HG03571 (cell line): ENCODE measurements around the gene DGKE.

Source experiments
- ATAC-seq: cut with Tn5 transposase; IDR thresholded peaks from one replicate; pipeline ENCODE4 v1.9.1; 2021; ENCODE audit not compliant: unreplicated experiment

The DGKE gene

DNA sequence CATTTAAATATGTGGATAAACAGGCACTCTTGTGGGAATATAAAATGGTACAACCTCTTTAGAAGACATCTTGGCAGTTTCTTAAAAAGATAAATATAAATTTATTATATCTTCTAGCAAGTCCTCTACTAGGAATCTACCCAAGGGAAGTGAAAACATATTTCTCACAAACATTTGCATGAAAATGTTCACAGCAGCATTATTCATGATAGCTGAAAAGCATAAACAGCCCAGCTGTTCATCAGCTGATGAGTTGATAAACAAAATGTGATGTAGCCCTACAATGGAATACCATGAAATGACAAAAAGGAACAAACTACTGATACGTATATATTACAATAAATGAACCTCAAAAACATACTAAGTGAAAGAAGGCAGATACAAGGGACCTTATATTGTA is 12.0 kb downstream of the DGKE start:
- no peak for ATAC-seq

DNA sequence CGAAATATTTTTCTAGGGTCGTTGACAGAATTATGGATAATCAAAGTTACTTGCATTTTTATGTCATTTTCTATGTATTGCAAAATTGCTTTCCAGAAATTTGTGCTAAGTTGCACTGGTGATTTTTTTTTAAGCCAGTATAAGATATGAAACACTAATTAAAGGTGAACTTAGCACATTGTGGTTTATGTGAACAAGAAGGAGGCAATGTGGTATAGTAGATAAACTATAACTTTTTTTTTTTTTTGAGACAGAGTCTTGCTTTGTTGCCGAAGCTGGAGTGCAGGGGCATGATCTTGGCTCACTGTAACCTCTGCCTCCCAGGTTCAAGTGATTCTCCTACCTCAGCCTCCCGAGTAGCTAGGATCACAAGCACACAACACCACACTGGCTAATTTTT is 13.2 kb downstream of the DGKE start:
- no peak for ATAC-seq

DNA sequence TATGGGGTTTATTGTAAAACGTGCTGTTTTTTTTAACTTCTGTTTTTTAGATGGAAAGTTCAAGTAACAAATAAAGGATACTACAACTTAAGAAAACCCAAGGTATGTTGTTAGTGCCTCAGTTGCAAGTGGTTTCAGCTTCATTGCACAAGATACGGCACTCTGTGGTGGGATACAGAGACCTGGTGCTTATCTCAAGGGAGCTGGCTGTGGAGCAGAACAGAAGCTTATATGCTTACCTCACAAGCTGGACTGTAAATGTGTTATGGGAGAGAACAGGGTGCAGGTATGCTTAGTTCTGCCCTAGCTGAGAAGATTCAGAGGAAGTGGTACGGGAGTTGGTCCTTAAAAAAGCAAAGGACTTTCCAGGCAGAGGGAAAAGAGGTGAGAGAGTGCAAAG is 15.2 kb downstream of the DGKE start:
- ATAC-seq: no peak

DNA sequence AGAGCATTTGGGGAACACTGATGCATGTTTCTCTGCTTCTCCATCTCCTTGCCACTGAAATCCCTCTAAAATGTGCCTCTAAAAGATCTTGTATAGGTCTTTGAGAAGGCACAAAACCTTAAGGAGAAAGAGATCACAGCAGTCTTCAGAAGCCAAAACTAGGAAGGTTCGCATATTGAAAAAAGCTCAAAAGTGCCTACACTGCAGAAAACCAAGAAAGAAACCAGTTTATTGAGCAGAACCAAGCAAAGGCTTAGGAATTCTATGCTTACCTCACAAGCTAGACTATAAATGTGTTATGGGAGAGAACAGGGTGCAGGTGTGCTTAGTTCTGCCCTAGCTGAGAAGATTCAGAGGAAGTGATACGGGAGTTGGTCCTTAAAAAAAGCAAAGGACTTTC is 16.6 kb downstream of the DGKE start:
- ATAC-seq: no peak

- ATAC-seq: no peak
Measured at GRCh38 chr17:56851008-56851407, 17.1 kb downstream of the DGKE start.

DNA sequence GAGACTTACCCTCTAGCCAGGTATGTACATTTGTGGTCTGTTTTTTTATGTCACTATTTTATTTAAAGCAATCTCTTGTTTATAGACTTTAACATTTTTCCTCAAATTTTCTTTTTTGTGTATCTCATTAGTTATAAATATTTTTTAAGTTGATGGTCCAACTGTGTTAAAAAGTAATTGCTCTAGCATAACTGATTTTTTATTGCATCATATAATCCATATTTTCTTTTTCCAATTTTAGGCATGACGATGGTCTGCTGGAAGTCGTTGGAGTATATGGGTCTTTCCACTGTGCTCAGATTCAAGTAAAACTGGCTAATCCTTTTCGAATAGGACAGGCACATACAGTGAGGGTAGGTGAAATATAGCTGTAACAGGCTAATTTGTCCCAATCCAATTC is 27.9 kb downstream of the DGKE start:
- no peak for ATAC-seq

- no peak for ATAC-seq
Measured at GRCh38 chr17:56863974-56864373, 30.0 kb downstream of the DGKE start.

DNA sequence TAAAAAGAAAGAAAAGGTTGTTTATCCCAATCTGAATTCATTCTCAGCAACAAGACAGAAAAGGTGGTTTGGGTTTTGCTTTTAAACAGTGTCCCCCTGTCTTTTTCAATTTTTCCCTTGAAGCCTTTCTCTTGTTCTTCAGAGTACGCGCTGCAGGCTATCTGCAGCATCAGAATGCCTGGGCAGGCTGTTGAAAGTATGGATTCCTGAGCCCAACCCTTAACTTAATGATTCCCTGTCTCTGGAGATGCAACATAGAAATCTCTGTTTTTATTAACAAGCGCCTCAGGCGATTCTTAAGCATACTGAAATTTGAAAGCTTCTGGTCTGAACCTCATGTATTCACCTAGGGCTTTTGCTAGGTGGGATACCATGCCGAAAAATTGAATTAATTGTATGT is 32.1 kb downstream of the DGKE start:
- ATAC-seq: no peak

DNA sequence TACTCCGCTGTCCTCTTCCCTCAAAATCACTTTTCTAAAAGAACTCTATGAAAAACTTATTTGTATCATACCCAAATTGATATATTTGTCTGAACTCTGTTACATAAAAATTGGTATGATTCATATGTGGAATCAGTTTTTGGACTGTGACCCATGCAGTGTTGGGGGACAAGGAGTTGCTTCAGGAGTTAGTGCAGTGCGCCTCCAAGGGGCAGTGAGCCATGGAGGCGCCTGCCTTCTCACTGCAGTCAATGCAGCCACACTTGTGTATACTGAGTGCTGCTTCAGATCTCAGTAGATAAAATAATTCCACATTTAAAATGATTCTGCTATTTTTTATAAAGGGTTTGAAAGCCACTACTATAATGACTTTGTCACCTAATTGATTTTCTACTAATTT is 32.5 kb downstream of the DGKE start:
- no peak for ATAC-seq

DNA sequence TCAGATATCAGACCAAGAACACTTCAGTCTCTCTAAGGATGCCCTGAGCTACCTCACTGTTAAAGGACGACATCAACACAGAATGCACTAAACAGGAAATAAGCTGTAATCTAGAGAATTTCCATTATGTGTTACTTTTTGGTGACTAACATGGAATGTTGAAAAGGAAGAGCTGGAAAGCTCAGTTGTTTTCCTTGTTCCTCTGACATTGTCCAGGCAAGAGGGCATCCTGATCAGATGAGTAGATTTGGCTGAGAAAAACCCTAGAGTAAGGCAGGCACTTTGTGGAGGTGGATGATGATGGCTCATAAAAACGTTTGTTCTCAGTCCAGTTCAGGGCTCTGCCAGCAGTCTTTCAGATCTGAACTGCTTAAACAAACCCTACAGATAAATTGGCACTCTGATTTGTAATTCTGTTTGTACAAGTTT is 34.0 kb downstream of the DGKE start:
- ATAC-seq: no peak

- no peak for ATAC-seq
Measured at GRCh38 chr17:56868716-56869115, 34.8 kb downstream of the DGKE start.

DNA sequence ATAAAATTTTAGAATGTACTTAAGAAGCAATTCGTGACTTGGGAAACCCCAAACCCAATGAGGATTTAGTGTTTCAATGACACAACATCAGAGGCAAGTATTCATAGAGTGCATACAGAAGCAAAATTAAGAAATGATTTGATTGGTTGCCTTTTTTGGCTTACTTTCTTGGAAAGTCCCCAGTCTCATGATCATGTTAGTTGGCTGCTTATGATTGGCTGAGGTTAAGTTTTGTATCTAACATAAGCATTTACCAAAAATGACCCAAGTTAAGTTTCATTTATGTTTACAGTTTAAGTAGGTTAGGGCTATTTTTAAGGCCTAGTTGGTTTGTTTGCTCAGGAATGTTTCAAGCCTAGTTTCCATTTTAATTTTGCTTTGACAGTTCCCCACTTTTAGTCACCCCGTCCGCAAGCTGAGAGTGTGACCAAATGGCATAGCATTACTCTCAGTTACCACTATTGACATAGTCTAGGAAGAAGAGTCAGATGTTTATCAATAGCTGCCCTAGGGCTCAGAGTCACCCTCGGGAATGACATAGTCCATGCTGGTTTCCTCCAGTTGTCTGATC is 36.2 kb downstream of the DGKE start:
- ATAC-seq: no peak

GRCh38 chr17:56876766-56877179 is 42.8 kb downstream of the DGKE start:
- ATAC-seq: no peak

DNA sequence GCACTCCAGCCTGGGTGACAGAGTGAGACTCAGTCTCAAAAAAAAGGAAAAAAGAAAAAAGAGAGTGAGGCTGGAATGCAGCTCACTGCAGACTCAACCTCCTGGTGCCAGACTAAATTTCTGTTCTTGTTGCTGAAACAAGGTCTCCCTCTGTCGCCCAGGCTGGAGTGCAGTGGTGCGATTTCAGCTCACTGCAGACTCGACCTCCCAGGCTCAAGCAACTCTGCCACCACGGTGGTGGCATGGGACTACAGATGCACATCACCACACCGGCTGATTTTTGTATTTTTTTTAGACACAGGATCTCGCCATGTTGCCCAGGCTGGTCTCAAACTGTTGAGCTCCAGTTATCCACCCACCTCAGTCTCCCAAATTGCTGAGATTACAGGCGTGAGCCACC is 45.3 kb downstream of the DGKE start:
- ATAC-seq: no peak

GRCh38 chr17:56880133-56880532 is 46.2 kb downstream of the DGKE start:
- no peak for ATAC-seq

- ATAC-seq: no peak
Measured at GRCh38 chr17:56880571-56880970, 46.6 kb downstream of the DGKE start.

GRCh38 chr17:56881685-56882295 is 47.8 kb downstream of the DGKE start:
- no peak for ATAC-seq

DNA sequence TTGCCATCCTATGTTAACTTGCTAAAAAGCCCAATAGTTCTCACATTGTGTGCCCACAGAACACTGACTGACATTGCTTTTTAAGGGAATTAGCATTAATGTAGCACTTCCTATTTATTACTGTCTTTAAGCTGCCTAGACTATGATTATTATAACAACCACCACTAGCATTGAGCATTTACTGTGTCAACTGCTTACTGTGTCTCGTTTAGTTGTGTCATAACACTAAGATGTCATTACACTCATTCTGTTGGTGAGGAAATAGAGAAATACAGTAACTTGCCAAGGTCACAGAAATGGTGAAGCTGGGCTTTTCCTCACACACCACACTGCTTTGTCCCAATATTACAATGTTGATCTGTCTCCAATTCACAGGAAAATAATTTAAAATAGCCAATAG is 49.7 kb downstream of the DGKE start:
- no peak for ATAC-seq

DNA sequence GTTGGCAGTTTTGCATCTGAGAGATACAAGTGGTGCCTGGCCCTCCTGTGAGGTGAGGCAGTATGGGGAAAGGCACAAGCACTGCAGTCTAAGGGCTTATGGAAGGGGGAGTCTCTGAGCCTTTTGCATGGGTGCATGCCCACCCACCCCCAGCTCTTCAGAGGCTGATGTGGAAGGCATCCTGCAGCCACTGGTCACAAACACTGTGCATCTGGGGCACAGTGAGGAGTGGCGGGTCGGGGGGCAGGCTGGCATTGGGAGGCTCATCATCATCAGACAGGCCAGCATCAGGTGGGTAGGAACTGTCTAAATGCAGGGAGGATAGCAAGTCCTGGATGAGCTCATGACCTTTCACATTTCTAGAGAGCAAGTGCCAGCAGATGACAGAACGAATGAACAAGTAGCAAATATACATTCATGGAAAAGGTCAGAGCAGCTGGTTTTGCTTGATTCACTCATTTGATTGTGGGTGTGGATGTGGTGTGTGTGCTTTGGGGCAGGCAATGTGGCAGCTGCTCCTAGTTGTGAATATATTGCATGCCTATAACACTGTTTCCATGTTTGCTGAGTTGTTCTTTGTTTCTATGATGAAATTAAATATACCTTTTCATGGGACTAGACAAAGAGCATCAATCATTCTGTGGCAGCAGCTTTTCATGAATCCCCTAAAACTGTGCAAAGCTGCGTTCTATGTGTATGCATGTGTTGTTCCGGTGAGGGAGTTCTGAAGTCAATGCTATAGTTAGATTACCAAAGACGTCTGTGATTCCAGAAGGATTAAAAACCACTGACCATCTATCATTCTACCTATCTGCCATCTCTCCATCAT is 50.7 kb downstream of the DGKE start:
- no peak for ATAC-seq

GRCh38 chr17:56885312-56885657 is 51.3 kb downstream of the DGKE start:
- no peak for ATAC-seq

- ATAC-seq: no peak
Measured at GRCh38 chr17:56886288-56886731, 52.4 kb downstream of the DGKE start.

DNA sequence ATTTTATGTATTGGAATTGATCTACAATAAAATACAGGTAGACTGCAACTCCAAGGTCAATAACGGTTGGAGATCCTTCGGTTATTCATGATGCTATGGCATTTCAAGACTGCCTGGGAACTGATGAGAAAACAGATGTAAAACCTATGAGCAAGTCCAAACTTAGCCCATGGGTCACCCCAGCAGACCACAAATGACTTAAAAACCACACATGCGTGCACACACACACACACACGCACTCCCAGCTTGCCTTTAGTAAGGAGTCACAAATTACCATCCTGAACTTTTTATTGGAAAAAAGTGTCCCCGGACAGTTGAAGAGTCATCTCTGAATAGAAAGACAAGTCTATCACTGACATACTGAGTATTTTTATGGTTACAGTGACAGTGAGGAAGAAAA is 53.2 kb downstream of the DGKE start:
- no peak for ATAC-seq
